HepG2 (cell line): ENCODE results near the gene DAPP1. TPM values are rescaled to one million over a fixed set of nuclear protein-coding genes. Genes with fewer than 3 reads are reported as not detected.

Experiments used
- ATAC-seq: fragments of 200-7000 bp; cut with Tn5 transposase; 3 replicates; pipeline ENCODE4 v1.9.1; 2020; ENCODE audit warnings: mild to moderate bottlenecking, moderate library complexity
- BruUV-seq: library from RNA; stranded (reverse); fragments of 400-500 nt; replicated peaks from 2 replicates; lab custom pipeline; 2021; lab: Mats Ljungman, UMichigan
- CTCF ChIA-PET: fragments of 300-600 bp; formaldehyde crosslinking; extraction: SDS; loops from one replicate; lab custom pipeline; 2021; ENCODE audit warnings: low total read pairs, inconsistent platforms, low intra/inter-chr PET ratio; lab: Yijun Ruan, JAX
- POLR2A ChIA-PET: fragments of 350-600 bp; sonication (Branson Sonifier 250); formaldehyde crosslinking; loops from one replicate; lab custom pipeline; 2020; ENCODE audit warnings: antibody characterized with exemption, inconsistent platforms; lab: Yijun Ruan, JAX
- DNase-seq: peaks from one replicate; pipeline ENCODE4 v3.0.0-alpha.2; 2015; ENCODE audit warnings: low spot score
- FAIRE-seq: peaks from 3 replicates; lab custom pipeline; 2011; peaks lifted over from hg19 to GRCh38; lab: Jason Lieb, UNC
- H2AFZ ChIP-seq: one replicate; pipeline ENCODE4 v1.6.1; 2011; ENCODE audit warnings: low read length, inconsistent platforms
- H3K27ac ChIP-seq: fragments of 300-600 bp; 3 replicates; pipeline ENCODE4 v1.8.0; 2011; ENCODE audit warnings: mixed run types, mild to moderate bottlenecking, mixed read lengths, low read length, inconsistent platforms; ENCODE audit not compliant: insufficient read depth; ENCODE audit errors: extremely low read length
- H3K27me3 ChIP-seq, 2 experiments: fragments of 200-600 bp in 1 of 2; 2 replicates in 1 of 2; 3 replicates in 1 of 2; pipeline versions ENCODE4 v1.6.0 to v1.8.0; 2011; ENCODE audit warnings: low read length in 2 of 2, mild to moderate bottlenecking in 2 of 2, moderate library complexity in 2 of 2, inconsistent platforms in 1 of 2; ENCODE audit not compliant: insufficient read depth in 2 of 2, control insufficient read depth in 1 of 2
- H3K36me3 ChIP-seq, 2 experiments: fragments of 200-600 bp in 1 of 2; replicated peaks in 1 of 2; 2 replicates in 1 of 2; 3 replicates in 1 of 2; pipeline versions ENCODE4 v1.5.1 to v1.8.0; 2011; ENCODE audit warnings: low read length in 2 of 2, inconsistent platforms in 1 of 2; ENCODE audit not compliant: insufficient read depth in 2 of 2, control insufficient read depth in 1 of 2
- H3K4me1 ChIP-seq: 2 replicates; pipeline ENCODE4 v1.5.1; 2012; ENCODE audit warnings: low read length, inconsistent platforms; ENCODE audit not compliant: insufficient read depth
- H3K4me2 ChIP-seq: 2 replicates; pipeline ENCODE4 v1.6.0; 2011; ENCODE audit warnings: low read depth, low read length, inconsistent platforms
- H3K4me3 ChIP-seq, 3 experiments: fragments of 200-600 bp in 1 of 3; sonication (generic), shearing (Covaris generic) in 1 of 3; replicated peaks in 1 of 3; 2 replicates each; pipeline ENCODE4 v1.5.1; 2011 to 2016; ENCODE audit warnings: low read length in 3 of 3, inconsistent platforms in 2 of 3, low read depth in 2 of 3, mild to moderate bottlenecking in 2 of 3, control low read depth in 1 of 3, mixed read lengths in 1 of 3; ENCODE audit not compliant: insufficient read depth in 1 of 3
- H3K79me2 ChIP-seq: one replicate; pipeline ENCODE4 v1.6.1; 2011; ENCODE audit warnings: low read length, inconsistent platforms; ENCODE audit not compliant: insufficient read depth
- H3K9ac ChIP-seq: 2 replicates; pipeline ENCODE4 v1.6.0; 2011; ENCODE audit warnings: mild to moderate bottlenecking, low read depth, low read length, inconsistent platforms; ENCODE audit not compliant: insufficient read depth
- H3K9me3 ChIP-seq: 2 replicates; pipeline ENCODE4 v1.5.1; 2012; ENCODE audit warnings: mild to moderate bottlenecking, low read length
- H4K20me1 ChIP-seq: 2 replicates; pipeline ENCODE4 v1.6.0; 2011; ENCODE audit warnings: inconsistent platforms, mild to moderate bottlenecking, low read length, moderate library complexity; ENCODE audit not compliant: insufficient read depth
- CENPBD1 ChIP-seq: sonication (generic); formaldehyde crosslinking; IDR thresholded peaks from 2 replicates; pipeline ENCODE4 v1.8.0; 2022; ENCODE audit warnings: missing genetic modification reagents, low read depth, mild to moderate bottlenecking, borderline replicate concordance
- CREBL2 ChIP-seq: sonication (generic); formaldehyde crosslinking; IDR thresholded peaks from 2 replicates; pipeline ENCODE4 v1.8.1; 2023; ENCODE audit warnings: missing genetic modification reagents, mild to moderate bottlenecking, borderline replicate concordance
- DBP ChIP-seq: sonication (generic); formaldehyde crosslinking; IDR thresholded peaks from 2 replicates; pipeline ENCODE4 v1.4.0; 2020; ENCODE audit warnings: missing genetic modification reagents; ENCODE audit errors: not compliant biosample characterization
- DPF2 ChIP-seq: sonication (generic); formaldehyde crosslinking; IDR thresholded peaks from 2 replicates; pipeline ENCODE4 v1.4.0; 2020; ENCODE audit warnings: mild to moderate bottlenecking, low read depth, missing genetic modification reagents, borderline replicate concordance
- ELF3 ChIP-seq: IDR thresholded peaks from 2 replicates; pipeline ENCODE4 v1.6.1; 2016; ENCODE audit warnings: missing genetic modification reagents, missing compliant biosample characterization
- MTF1 ChIP-seq: sonication (generic); formaldehyde crosslinking; IDR thresholded peaks from 2 replicates; pipeline ENCODE4 v1.5.0; 2020; ENCODE audit warnings: missing genetic modification reagents
- TEF ChIP-seq: sonication (generic); formaldehyde crosslinking; IDR thresholded peaks from 2 replicates; pipeline ENCODE4 v1.5.0; 2020; ENCODE audit warnings: missing genetic modification reagents
- ZNF121 ChIP-seq: sonication (generic); formaldehyde crosslinking; IDR thresholded peaks from 2 replicates; pipeline ENCODE4 v1.5.0; 2020; ENCODE audit warnings: mild to moderate bottlenecking, missing genetic modification reagents
- ZNF3 ChIP-seq: IDR thresholded peaks from 2 replicates; pipeline ENCODE4 v1.7.0; 2017; ENCODE audit warnings: inconsistent platforms
- ZNF777 ChIP-seq: sonication (generic); formaldehyde crosslinking; IDR thresholded peaks from 2 replicates; pipeline ENCODE4 v1.4.0; 2020; ENCODE audit warnings: missing genetic modification reagents
- ZNF792 ChIP-seq: IDR thresholded peaks from 2 replicates; pipeline ENCODE4 v1.6.1; 2016
- ZNF891 ChIP-seq: sonication (generic); formaldehyde crosslinking; IDR thresholded peaks from 2 replicates; pipeline ENCODE4 v1.5.0; 2020; ENCODE audit warnings: mild to moderate bottlenecking, missing genetic modification reagents
- ZSCAN29 ChIP-seq: sonication (generic); formaldehyde crosslinking; conservative IDR thresholded peaks from 2 replicates; pipeline ENCODE4 v1.4.0; 2020; ENCODE audit warnings: mild to moderate bottlenecking, missing genetic modification reagents
- WGBS: methylation state at CpG from one replicate; pipeline ENCODE4 v1.1.6; 2017; ENCODE audit warnings: low lambda C conversion rate; 5-methylcytosine and 5-hydroxymethylcytosine counted together
- in situ Hi-C: cut with HindIII; loops from 2 replicates; pipeline ENCODE4 v1.10.0; 2017; ENCODE audit warnings: low pct_unique_long_range_greater_than_20kb; ENCODE audit not compliant: extremely low pct_ligation_motif_present
- intact Hi-C: fragments of 100-400 bp; cut with micrococcal nuclease; formaldehyde crosslinking; loops from one replicate; pipeline ENCODE4 v1.10.0; 2022; ENCODE audit not compliant: unreplicated experiment
- polyA plus RNA-seq, 8 experiments: library from polyadenylated mRNA; depleted of rRNA in 3 of 8; stranded (reverse) in 7 of 8; unstranded in 1 of 8; fragments of >200 nt; fragmentation: Illumina TruSeq in 4 of 8; extraction: Trizol in 4 of 8; gene quantifications; 2 replicates each; pipeline versions ENCODE4 v1.2.1 to v1.2.3, GENCODE V29; 2011 to 2016; ENCODE audit warnings: low read depth in 4 of 8, missing spikeins in 1 of 8, mixed read lengths in 1 of 8; ENCODE audit not compliant: insufficient read depth in 1 of 8
- total RNA-seq, 5 experiments: library from RNA; depleted of rRNA; stranded (reverse); fragments of >200 nt; fragmentation: Illumina TruSeq; extraction: Trizol; gene quantifications; 2 replicates each; pipeline ENCODE4 v1.2.3, GENCODE V29; 2016; ENCODE audit warnings: low read depth in 1 of 5

DAPP1 gene
- total and polyA plus RNA-seq, 2 of the 13 experiments (the other 11 are each of a cell fraction or from before 2014, with no cell fraction given): not detected

GRCh38 chr4:99855678-99856077 is 39.1 kb downstream of the DAPP1 start:
- Histone ChIP-seq H3K9me3 (no peaks in the 10 kb centered on the region), H3K9ac (no peak overlapping the region), H3K4me3 (no peak overlapping the region), H3K27ac (no peak overlapping the region), H3K79me2 (no peaks in the 10 kb centered on the region), H3K36me3 (no peaks in the 10 kb centered on the region), H3K4me1 (no peaks in the 10 kb centered on the region), H4K20me1 (no peaks in the 10 kb centered on the region), H3K4me2 (no peak overlapping the region), H2AFZ (no peak overlapping the region), H3K27me3 (no peaks in the 10 kb centered on the region; a peak in 1 of 5 replicates)
- intact Hi-C loops (no loop called here), in situ Hi-C loops (no loop called here)
- ChIA-PET CTCF (no interaction called here), POLR2A (no interaction called here)
- ATAC-seq: no peak
- no peak for FAIRE-seq
- no TSS peak for BruUV-seq
- DNase-seq: no peak
- TF ChIP-seq CREBL2 (no peak), ZNF891 (CRISPR knock-in tag) (no peak), DPF2 (CRISPR knock-in tag) (no peak), CENPBD1 (no peak), ZNF121 (CRISPR knock-in tag) (no peak), DBP (CRISPR knock-in tag) (no peak), ZNF792 (no peak), ZSCAN29 (CRISPR knock-in tag) (no peak), ELF3 (CRISPR knock-in tag) (no peak), TEF (CRISPR knock-in tag) (no peak), MTF1 (no peak), ZNF777 (CRISPR knock-in tag) (no peak), ZNF3 (no peak)
- TF ChIP-seq, all 625 proteins: peak for 0
- WGBS: 22% methylated on average over 1 of the region's 1 CpG
